SK-N-SH (cell line): ENCODE measurements around the gene JAG1. TPM values are rescaled to one million over a fixed set of nuclear protein-coding genes. Genes with fewer than 3 reads are reported as not detected.

Experiments
- CTCF ChIA-PET: fragments of 300-600, 350-600 bp; formaldehyde crosslinking; extraction: SDS; loops from one replicate; lab custom pipeline; 2021; lab: Yijun Ruan, JAX
- POLR2A ChIA-PET: fragments of 350-600 bp; sonication (Branson Sonifier 250); formaldehyde crosslinking; extraction: SDS; loops from one replicate; lab custom pipeline; 2020; ENCODE audit warnings: antibody characterized with exemption, inconsistent platforms; lab: Yijun Ruan, JAX
- DNase-seq: peaks from one replicate; pipeline ENCODE4 v3.0.0; 2012
- H2AFZ ChIP-seq: fragments of 200-600 bp; sonication (generic); 2 replicates; pipeline ENCODE4 v1.8.1; 2016; ENCODE audit warnings: antibody characterized with exemption, mild to moderate bottlenecking, low read depth
- H3F3A ChIP-seq: fragments of 200-600 bp; sonication (generic); replicated peaks from 2 replicates; pipeline ENCODE3; 2016; ENCODE audit warnings: antibody characterized with exemption, mild to moderate bottlenecking; ENCODE audit not compliant: insufficient read depth
- H3K27ac ChIP-seq, 2 experiments: fragments of 200-500 bp in 1 of 2; fragments of 200-600 bp in 1 of 2; sonication (Bioruptor generic) in 1 of 2; sonication (generic), shearing (Covaris generic) in 1 of 2; 2 replicates each; pipeline versions ENCODE4 v1.5.1 to v1.6.1; 2014 to 2016; ENCODE audit warnings: low read depth in 2 of 2, inconsistent platforms in 1 of 2, low read length in 1 of 2, mild to moderate bottlenecking in 1 of 2, mixed read lengths in 1 of 2
- H3K27me3 ChIP-seq: fragments of 200-600 bp; sonication (generic), shearing (Covaris generic); 2 replicates; pipeline ENCODE4 v1.6.1; 2016; ENCODE audit warnings: mixed run types; ENCODE audit not compliant: insufficient read depth
- H3K36me3 ChIP-seq, 2 experiments: fragments of 200-500 bp in 1 of 2; fragments of 200-600 bp in 1 of 2; sonication (Bioruptor generic) in 1 of 2; sonication (generic) in 1 of 2; replicated peaks in 1 of 2; 2 replicates each; pipeline versions ENCODE3 to v1.5.1; 2014 to 2016; ENCODE audit warnings: low read length in 1 of 2, mild to moderate bottlenecking in 1 of 2; ENCODE audit not compliant: insufficient read depth in 2 of 2, control insufficient read depth in 1 of 2
- H3K4me1 ChIP-seq, 2 experiments: fragments of 200-500 bp in 1 of 2; fragments of 200-600 bp in 1 of 2; sonication (Bioruptor generic) in 1 of 2; sonication (generic), shearing (Covaris generic) in 1 of 2; 2 replicates each; pipeline versions ENCODE4 v1.5.1 to v1.6.1; 2014 to 2016; ENCODE audit warnings: low read depth in 1 of 2, low read length in 1 of 2, mixed run types in 1 of 2; ENCODE audit not compliant: insufficient read depth in 2 of 2, control insufficient read depth in 1 of 2
- H3K4me2 ChIP-seq: fragments of 200-600 bp; sonication (generic), shearing (Covaris generic); 2 replicates; pipeline ENCODE4 v1.6.1; 2017; ENCODE audit warnings: mixed run types
- H3K4me3 ChIP-seq, 2 experiments: fragments of 200-500 bp in 1 of 2; fragments of 200-600 bp in 1 of 2; sonication (Bioruptor generic) in 1 of 2; sonication (generic), shearing (Covaris generic) in 1 of 2; 2 replicates each; pipeline versions ENCODE4 v1.5.1 to v1.8.1; 2014 to 2016; ENCODE audit warnings: low read depth in 2 of 2, inconsistent platforms in 1 of 2, low read length in 1 of 2, mild to moderate bottlenecking in 1 of 2, mixed read lengths in 1 of 2, moderate library complexity in 1 of 2
- H3K79me2 ChIP-seq: fragments of 200-600 bp; sonication (generic); 2 replicates; pipeline ENCODE4 v1.8.1; 2017; ENCODE audit warnings: mild to moderate bottlenecking; ENCODE audit not compliant: insufficient read depth
- H3K9ac ChIP-seq: fragments of 200-600 bp; sonication (generic); 2 replicates; pipeline ENCODE4 v1.6.1; 2017; ENCODE audit warnings: mixed run types
- H3K9me2 ChIP-seq: fragments of 200-600 bp; sonication (generic); 2 replicates; pipeline ENCODE4 v1.6.1; 2017; ENCODE audit warnings: mixed run types
- H3K9me3 ChIP-seq: fragments of 200-600 bp; sonication (generic); 2 replicates; pipeline ENCODE4 v1.6.1; 2017; ENCODE audit warnings: mixed run types, mild to moderate bottlenecking, moderate library complexity
- H4K20me1 ChIP-seq: fragments of 200-600 bp; sonication (generic); 2 replicates; pipeline ENCODE4 v1.6.1; 2017; ENCODE audit warnings: mild to moderate bottlenecking, mixed run types; ENCODE audit not compliant: insufficient read depth
- CHD2 ChIP-seq: fragments of 150-350 bp; IDR thresholded peaks from 2 replicates; pipeline ENCODE4 v1.6.1; 2018; ENCODE audit warnings: low read length; ENCODE audit not compliant: partially characterized antibody
- ELF1 ChIP-seq: IDR thresholded peaks from 2 replicates; pipeline ENCODE4 v1.4.0; 2012
- EP300 ChIP-seq, 2 experiments: IDR thresholded peaks; 2 replicates each; pipeline versions ENCODE4 v1.4.0 to v1.6.1; 2012; ENCODE audit warnings: borderline replicate concordance in 1 of 2, low read depth in 1 of 2, low read length in 1 of 2
- FOSL2 ChIP-seq: IDR thresholded peaks from 2 replicates; pipeline ENCODE4 v1.4.0; 2012; ENCODE audit warnings: low read depth, mild to moderate bottlenecking, moderate library complexity, borderline replicate concordance
- FOXJ3 ChIP-seq: sonication (generic); formaldehyde crosslinking; IDR thresholded peaks from 2 replicates; pipeline ENCODE4 v1.5.1; 2020; ENCODE audit warnings: mild to moderate bottlenecking, missing genetic modification reagents
- FOXM1 ChIP-seq: IDR thresholded peaks from 2 replicates; pipeline ENCODE4 v1.4.0; 2012; ENCODE audit warnings: low read depth, mild to moderate bottlenecking
- GATA2 ChIP-seq: sonication (generic); formaldehyde crosslinking; IDR thresholded peaks from 2 replicates; pipeline ENCODE4 v1.5.0; 2020; ENCODE audit warnings: mild to moderate bottlenecking, missing genetic modification reagents
- POLR2AphosphoS5 ChIP-seq: IDR thresholded peaks from 2 replicates; pipeline ENCODE4 v1.6.1; 2012; ENCODE audit warnings: low read depth, low read length
- REST ChIP-seq: IDR thresholded peaks from 2 replicates; pipeline ENCODE4 v1.6.1; 2012; ENCODE audit warnings: mild to moderate bottlenecking, low read depth, low read length, moderate library complexity
- RFX5 ChIP-seq: IDR thresholded peaks from 2 replicates; pipeline ENCODE4 v1.6.1; 2012; ENCODE audit warnings: mild to moderate bottlenecking, improper control_type of control experiment, low read length
- SIN3A ChIP-seq: IDR thresholded peaks from 2 replicates; pipeline ENCODE4 v1.6.1; 2012; ENCODE audit warnings: low read depth, mild to moderate bottlenecking, low read length, moderate library complexity, borderline replicate concordance
- YY1 ChIP-seq: IDR thresholded peaks from 2 replicates; pipeline ENCODE4 v1.4.0; 2012; ENCODE audit warnings: low read depth, mild to moderate bottlenecking
- ZBTB33 ChIP-seq: IDR thresholded peaks from 2 replicates; pipeline ENCODE4 v1.4.0; 2012; ENCODE audit warnings: low read depth, borderline replicate concordance
- WGBS: methylation state at CpG from one replicate; pipeline ENCODE4 v1.1.6; 2017; ENCODE audit warnings: low lambda C conversion rate; 5-methylcytosine and 5-hydroxymethylcytosine counted together
- polyA plus RNA-seq, 3 experiments: library from polyadenylated mRNA; depleted of rRNA; stranded (reverse); fragments of >200 nt; gene quantifications; 2 replicates each; pipeline ENCODE4 v1.2.3, GENCODE V29; 2012
- TF ChIP-seq, protein P1 (sequence below): fragments of 150-350 bp; IDR thresholded peaks from 2 replicates; pipeline ENCODE4 v1.6.1; 2017; ENCODE audit warnings: antibody characterized with exemption, low read length, low read depth, borderline replicate concordance
- TF ChIP-seq, protein P2 (sequence below): IDR thresholded peaks from 2 replicates; pipeline ENCODE4; 2012
- TF ChIP-seq, protein P3 (sequence below): fragments of 150-350 bp; IDR thresholded peaks from 2 replicates; pipeline ENCODE4 v1.6.1; 2016; ENCODE audit warnings: mild to moderate bottlenecking, low read depth, low read length

JAG1 gene
- polyA plus RNA-seq, 1 of the 3 experiments (the other 2 are of a cell fraction), result 6.0 TPM

GRCh38 chr20:10632721-10633509 lies 40.9 kb downstream of the JAG1 start (continued):
- no peak for TF ChIP-seq REST

DNA sequence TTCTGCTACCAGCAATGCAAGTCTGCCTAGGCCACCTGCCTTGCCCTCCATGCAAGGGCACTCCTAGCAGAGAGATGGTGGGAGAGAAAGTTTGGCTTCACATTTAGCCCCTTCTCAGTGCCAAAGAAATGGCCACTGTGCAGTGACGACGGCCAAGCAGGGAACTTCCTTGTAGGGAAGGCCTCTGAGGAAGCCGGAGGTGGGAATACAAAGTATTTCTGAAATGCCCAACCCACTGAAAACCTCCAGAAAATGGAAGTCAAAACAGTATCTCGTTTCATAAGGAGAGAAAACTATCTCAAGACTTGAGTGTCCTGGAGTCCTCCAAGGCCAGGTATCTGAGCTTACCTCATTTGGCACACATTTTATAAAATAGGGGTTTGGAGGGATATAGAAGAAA lies 42.7 kb downstream of the JAG1 start:
- Histone ChIP-seq H3K9me3 (no peaks in the 10 kb centered on the region), H3K4me3 (no peak overlapping the region), H3K27ac (no peak overlapping the region), H3K27me3 (no peaks in the 10 kb centered on the region), H3K9ac (no peak overlapping the region), H3F3A (peaks cover 16% of the 10 kb centered on the region), H2AFZ (no peak overlapping the region), H3K4me2 (no peak overlapping the region), H3K4me1 (peaks cover 5 to 16% of the 10 kb centered on the region in 2 experiments), H3K36me3 (no peaks in the 10 kb centered on the region), H4K20me1 (no peaks in the 10 kb centered on the region), H3K9me2 (no peaks in the 10 kb centered on the region), H3K79me2 (no peaks in the 10 kb centered on the region)
- CTCF ChIA-PET, result interaction anchor here (1.2 to 2.6 kb wide), 2 partner anchors 13 to 46 kb away, joined by 3 to 10 read pairs; no protein-coding TSS in a partner anchor
- 92% methylated on average over 4 of the region's 4 CpGs for WGBS
- no peak for DNase-seq
- POLR2A ChIA-PET, result no interaction called here
- TF ChIP-seq FOXM1, result no peak
- TF ChIP-seq ELF1, result no peak
- TF ChIP-seq REST, result no peak
- TF ChIP-seq EP300 (IDR thresholded peaks at IDR 0.05; ENCODE audit: borderline replicate concordance in 1 of 2, low read depth in 1 of 2, low read length in 1 of 2), result no peak
- TF ChIP-seq ZBTB33, result no peak
- TF ChIP-seq FOSL2, result no peak
- no peak for TF ChIP-seq CHD2
- TF ChIP-seq, protein P1, sequence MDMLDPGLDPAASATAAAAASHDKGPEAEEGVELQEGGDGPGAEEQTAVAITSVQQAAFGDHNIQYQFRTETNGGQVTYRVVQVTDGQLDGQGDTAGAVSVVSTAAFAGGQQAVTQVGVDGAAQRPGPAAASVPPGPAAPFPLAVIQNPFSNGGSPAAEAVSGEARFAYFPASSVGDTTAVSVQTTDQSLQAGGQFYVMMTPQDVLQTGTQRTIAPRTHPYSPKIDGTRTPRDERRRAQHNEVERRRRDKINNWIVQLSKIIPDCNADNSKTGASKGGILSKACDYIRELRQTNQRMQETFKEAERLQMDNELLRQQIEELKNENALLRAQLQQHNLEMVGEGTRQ, result no peak
- TF ChIP-seq YY1, result no peak
- TF ChIP-seq FOXJ3, result no peak
- no peak for TF ChIP-seq RFX5
- TF ChIP-seq, protein P2, sequence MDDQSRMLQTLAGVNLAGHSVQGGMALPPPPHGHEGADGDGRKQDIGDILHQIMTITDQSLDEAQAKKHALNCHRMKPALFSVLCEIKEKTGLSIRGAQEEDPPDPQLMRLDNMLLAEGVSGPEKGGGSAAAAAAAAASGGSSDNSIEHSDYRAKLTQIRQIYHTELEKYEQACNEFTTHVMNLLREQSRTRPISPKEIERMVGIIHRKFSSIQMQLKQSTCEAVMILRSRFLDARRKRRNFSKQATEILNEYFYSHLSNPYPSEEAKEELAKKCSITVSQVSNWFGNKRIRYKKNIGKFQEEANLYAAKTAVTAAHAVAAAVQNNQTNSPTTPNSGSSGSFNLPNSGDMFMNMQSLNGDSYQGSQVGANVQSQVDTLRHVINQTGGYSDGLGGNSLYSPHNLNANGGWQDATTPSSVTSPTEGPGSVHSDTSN, result no peak
- TF ChIP-seq SIN3A, result no peak
- TF ChIP-seq, protein P3, sequence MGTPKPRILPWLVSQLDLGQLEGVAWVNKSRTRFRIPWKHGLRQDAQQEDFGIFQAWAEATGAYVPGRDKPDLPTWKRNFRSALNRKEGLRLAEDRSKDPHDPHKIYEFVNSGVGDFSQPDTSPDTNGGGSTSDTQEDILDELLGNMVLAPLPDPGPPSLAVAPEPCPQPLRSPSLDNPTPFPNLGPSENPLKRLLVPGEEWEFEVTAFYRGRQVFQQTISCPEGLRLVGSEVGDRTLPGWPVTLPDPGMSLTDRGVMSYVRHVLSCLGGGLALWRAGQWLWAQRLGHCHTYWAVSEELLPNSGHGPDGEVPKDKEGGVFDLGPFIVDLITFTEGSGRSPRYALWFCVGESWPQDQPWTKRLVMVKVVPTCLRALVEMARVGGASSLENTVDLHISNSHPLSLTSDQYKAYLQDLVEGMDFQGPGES, result no peak
- no peak for TF ChIP-seq GATA2 (CRISPR knock-in tag)
- TF ChIP-seq POLR2AphosphoS5, result no peak
- TF ChIP-seq, all 33 proteins: peak for 0
